PC-9 (cell line): ENCODE measurements around the gene BAHD1.

ENCODE experiments used
- CTCF ChIP-seq: fragments of 200-600 bp; sonication (generic); conservative IDR thresholded peaks from 2 replicates; pipeline ENCODE4 v1.6.1; 2017; ENCODE audit warnings: mixed run types, antibody characterized with exemption, mild to moderate bottlenecking, moderate library complexity
- EZH2 ChIP-seq: fragments of 200-600 bp; sonication (generic); IDR thresholded peaks from 2 replicates; pipeline ENCODE4 v1.8.0; 2017; ENCODE audit warnings: antibody characterized with exemption, low read depth

DNA sequence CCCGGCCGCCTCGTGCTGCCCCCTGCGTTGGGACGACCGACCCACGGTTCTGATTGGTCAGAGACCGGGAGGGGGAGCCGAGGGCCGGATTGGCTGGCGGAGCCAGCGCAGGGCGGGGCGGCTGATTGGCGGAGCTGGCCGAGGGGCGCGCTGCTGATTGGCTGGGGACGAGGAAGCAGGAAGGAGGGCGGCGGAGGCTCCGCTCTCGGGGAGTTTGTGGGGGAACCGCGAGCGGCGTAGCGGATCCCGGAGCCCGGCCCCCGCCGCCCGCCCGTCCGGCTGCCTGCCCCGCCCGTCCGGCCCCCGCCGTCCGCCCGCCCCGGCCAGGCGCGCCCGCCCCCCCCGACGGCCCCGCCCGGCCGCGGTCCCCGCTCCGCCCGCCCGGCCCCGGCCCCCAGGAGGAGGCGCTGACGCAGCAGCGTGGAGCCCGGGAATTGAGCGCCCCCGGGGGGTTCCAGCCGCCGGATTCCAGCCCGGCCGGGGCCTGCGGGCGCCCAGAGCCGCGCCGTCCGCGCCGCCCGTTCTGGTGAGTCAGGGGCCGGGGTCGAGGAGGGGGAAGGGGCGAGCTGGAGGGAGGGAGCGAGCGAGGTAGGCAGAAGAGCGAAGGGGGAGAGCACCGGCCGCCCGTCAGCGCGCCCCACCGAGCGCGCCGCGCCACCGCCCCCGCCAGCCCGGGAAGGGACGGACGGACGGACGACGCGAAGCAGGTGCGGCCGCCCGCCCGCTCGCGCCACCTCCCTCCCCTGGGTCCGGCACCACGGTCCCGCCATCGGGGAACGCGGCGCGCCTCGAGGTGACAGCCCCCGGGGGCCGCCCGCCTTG lies at the start of gene BAHD1:
- no peak for TF ChIP-seq CTCF
- TF ChIP-seq EZH2: no peak
